ENCODE measurements around the gene SAXO1.

The SAXO1 gene

GRCh38 chr9:18976221-18976708 is 56.7 kb downstream of the SAXO1 start:
- H3K27me3 ChIP-seq (ENCODE audit: low read depth): peaks cover 11% of the 10 kb centered on the region; the same call in 1 of the 2 replicates
- no peak overlapping the region for H3K4me3 ChIP-seq
- H3K4me1 ChIP-seq: no peaks in the 10 kb centered on the region; the same call in 1 of the 2 replicates
- no peak for DNase-seq (ENCODE audit: low spot score in 2 of 2)
- in situ Hi-C loops (cut with MboI; ENCODE audit: low sequenced_read_pairs): no loop called here
- no peaks in the 10 kb centered on the region for H3K36me3 ChIP-seq (replicated peaks)
- H3K9me3 ChIP-seq: no peaks in the 10 kb centered on the region

- Histone ChIP-seq H3K27me3 (ENCODE audit: low read depth) (peaks cover 12% of the 10 kb centered on the region; the same call in 1 of the 2 replicates), H3K36me3 (replicated peaks) (no peaks in the 10 kb centered on the region), H3K4me1 (no peaks in the 10 kb centered on the region; the same call in 1 of the 2 replicates), H3K9me3 (no peaks in the 10 kb centered on the region), H3K4me3 (no peak overlapping the region)
- no peak for DNase-seq (ENCODE audit: low spot score in 2 of 2)
- in situ Hi-C loops (cut with MboI; ENCODE audit: low sequenced_read_pairs): no loop called here
Measured at GRCh38 chr9:18973348-18973747, 59.7 kb downstream of the SAXO1 start.

GRCh38 chr9:18972675-18973074 is 60.3 kb downstream of the SAXO1 start:
- no peaks in the 10 kb centered on the region for H3K9me3 ChIP-seq
- H3K4me3 ChIP-seq: no peak overlapping the region
- no peaks in the 10 kb centered on the region; the same call in 1 of the 2 replicates for H3K4me1 ChIP-seq
- H3K27me3 ChIP-seq (ENCODE audit: low read depth): peaks cover 12% of the 10 kb centered on the region; the same call in 1 of the 2 replicates
- H3K36me3 ChIP-seq (replicated peaks): no peaks in the 10 kb centered on the region
- in situ Hi-C loops (cut with MboI; ENCODE audit: low sequenced_read_pairs): no loop called here
- no peak for DNase-seq (ENCODE audit: low spot score in 2 of 2)

GRCh38 chr9:18971909-18972308 is 61.1 kb downstream of the SAXO1 start:
- in situ Hi-C loops (cut with MboI; ENCODE audit: low sequenced_read_pairs): no loop called here
- Histone ChIP-seq H3K9me3 (no peaks in the 10 kb centered on the region), H3K4me3 (no peak overlapping the region), H3K27me3 (ENCODE audit: low read depth) (peaks cover 12% of the 10 kb centered on the region; the same call in 1 of the 2 replicates), H3K36me3 (replicated peaks) (no peaks in the 10 kb centered on the region), H3K4me1 (no peaks in the 10 kb centered on the region; the same call in 1 of the 2 replicates)
- DNase-seq (ENCODE audit: low spot score in 2 of 2): no peak

- no peaks in the 10 kb centered on the region for H3K9me3 ChIP-seq
- DNase-seq (ENCODE audit: low spot score in 2 of 2): no peak
- in situ Hi-C loops (cut with MboI; ENCODE audit: low sequenced_read_pairs): no loop called here
- H3K27me3 ChIP-seq (ENCODE audit: low read depth): peaks cover 12% of the 10 kb centered on the region; the same call in 1 of the 2 replicates
- H3K4me1 ChIP-seq: no peaks in the 10 kb centered on the region; the same call in 1 of the 2 replicates
- H3K36me3 ChIP-seq (replicated peaks): no peaks in the 10 kb centered on the region
- no peak overlapping the region for H3K4me3 ChIP-seq
Measured at GRCh38 chr9:18971404-18971803, 61.6 kb downstream of the SAXO1 start.

GRCh38 chr9:18970393-18970792 is 62.6 kb downstream of the SAXO1 start:
- H3K4me1 ChIP-seq: no peaks in the 10 kb centered on the region; the same call in 1 of the 2 replicates
- H3K9me3 ChIP-seq: no peaks in the 10 kb centered on the region
- no peak for DNase-seq (ENCODE audit: low spot score in 2 of 2)
- no peaks in the 10 kb centered on the region for H3K36me3 ChIP-seq (replicated peaks)
- peaks cover 12% of the 10 kb centered on the region; the same call in 1 of the 2 replicates for H3K27me3 ChIP-seq (ENCODE audit: low read depth)
- in situ Hi-C loops (cut with MboI; ENCODE audit: low sequenced_read_pairs): no loop called here
- H3K4me3 ChIP-seq: no peak overlapping the region

- in situ Hi-C loops (cut with MboI; ENCODE audit: low sequenced_read_pairs): no loop called here
Measured at GRCh38 chr9:18969128-18969527, 63.9 kb downstream of the SAXO1 start.

GRCh38 chr9:18955626-18956025 is 77.4 kb downstream of the SAXO1 start:
- in situ Hi-C loops (cut with MboI; ENCODE audit: low sequenced_read_pairs): no loop called here
- H3K9me3 ChIP-seq: no peaks in the 10 kb centered on the region
- H3K27me3 ChIP-seq (ENCODE audit: low read depth): 0 out of 2 replicates have a peak, but pooled peaks cover 3% of the 10 kb centered on the region
- no peaks in the 10 kb centered on the region for H3K4me1 ChIP-seq
- DNase-seq (ENCODE audit: low spot score in 2 of 2): no peak
- H3K4me3 ChIP-seq: no peak overlapping the region
- no peaks in the 10 kb centered on the region for H3K36me3 ChIP-seq (replicated peaks)

More at GRCh38 chr9:18969128-18969527, 63.9 kb downstream of the SAXO1 start:
- DNase-seq (ENCODE audit: low spot score in 2 of 2): no peak
- H3K36me3 ChIP-seq (replicated peaks): no peaks in the 10 kb centered on the region
- H3K9me3 ChIP-seq: no peaks in the 10 kb centered on the region
- peaks cover 12% of the 10 kb centered on the region; the same call in 1 of the 2 replicates for H3K27me3 ChIP-seq (ENCODE audit: low read depth)
- H3K4me3 ChIP-seq: no peak overlapping the region
- no peaks in the 10 kb centered on the region; the same call in 1 of the 2 replicates for H3K4me1 ChIP-seq

- Histone ChIP-seq H3K9me3 (no peaks in the 10 kb centered on the region), H3K27me3 (ENCODE audit: low read depth) (0 out of 2 replicates have a peak, but pooled peaks cover 3% of the 10 kb centered on the region), H3K36me3 (replicated peaks) (no peaks in the 10 kb centered on the region), H3K4me3 (no peak overlapping the region), H3K4me1 (no peaks in the 10 kb centered on the region)
- DNase-seq (ENCODE audit: low spot score in 2 of 2): no peak
- in situ Hi-C loops (cut with MboI; ENCODE audit: low sequenced_read_pairs): no loop called here
Measured at GRCh38 chr9:18951936-18952335, 81.1 kb downstream of the SAXO1 start.

- DNase-seq (ENCODE audit: low spot score in 2 of 2): no peak
- H3K4me1 ChIP-seq: no peaks in the 10 kb centered on the region
- H3K4me3 ChIP-seq: no peak overlapping the region
- no peaks in the 10 kb centered on the region for H3K36me3 ChIP-seq (replicated peaks)
- H3K9me3 ChIP-seq: no peaks in the 10 kb centered on the region; the same call in 1 of the 2 replicates
- in situ Hi-C loops (cut with MboI; ENCODE audit: low sequenced_read_pairs): no loop called here
- 0 out of 2 replicates have a peak, but pooled peaks cover 3% of the 10 kb centered on the region for H3K27me3 ChIP-seq (ENCODE audit: low read depth)
Measured at GRCh38 chr9:18947892-18948339, 85.1 kb downstream of the SAXO1 start.

GRCh38 chr9:18942801-18943200 is 90.2 kb downstream of the SAXO1 start:
- no peak overlapping the region for H3K4me3 ChIP-seq
- no peaks in the 10 kb centered on the region for H3K36me3 ChIP-seq (replicated peaks)
- no peak for DNase-seq (ENCODE audit: low spot score in 2 of 2)
- H3K9me3 ChIP-seq: no peaks in the 10 kb centered on the region; the same call in 1 of the 2 replicates
- H3K27me3 ChIP-seq (ENCODE audit: low read depth): no peaks in the 10 kb centered on the region
- no peaks in the 10 kb centered on the region for H3K4me1 ChIP-seq
- in situ Hi-C loops (cut with MboI; ENCODE audit: low sequenced_read_pairs): no loop called here

- H3K4me3 ChIP-seq: no peak overlapping the region
- H3K36me3 ChIP-seq (replicated peaks): no peaks in the 10 kb centered on the region
- in situ Hi-C loops (cut with MboI; ENCODE audit: low sequenced_read_pairs): no loop called here
- no peak for DNase-seq (ENCODE audit: low spot score in 2 of 2)
- H3K27me3 ChIP-seq (ENCODE audit: low read depth): no peaks in the 10 kb centered on the region
- H3K9me3 ChIP-seq: no peaks in the 10 kb centered on the region; the same call in 1 of the 2 replicates
- no peaks in the 10 kb centered on the region for H3K4me1 ChIP-seq
Measured at GRCh38 chr9:18941060-18941740, 91.8 kb downstream of the SAXO1 start.

- no peaks in the 10 kb centered on the region; the same call in 1 of the 2 replicates for H3K9me3 ChIP-seq
- no peak for DNase-seq (ENCODE audit: low spot score in 2 of 2)
- no peak overlapping the region for H3K4me3 ChIP-seq
- no peaks in the 10 kb centered on the region for H3K27me3 ChIP-seq (ENCODE audit: low read depth)
- in situ Hi-C loops (cut with MboI; ENCODE audit: low sequenced_read_pairs): no loop called here
- H3K36me3 ChIP-seq (replicated peaks): no peaks in the 10 kb centered on the region
- no peaks in the 10 kb centered on the region for H3K4me1 ChIP-seq
Measured at GRCh38 chr9:18939943-18940342, 93.1 kb downstream of the SAXO1 start.
